NT2/D1 (cell line): Measurements from ENCODE around the gene DIABLO.

Experiments used
- YY1 ChIP-seq: IDR thresholded peaks from 2 replicates; pipeline ENCODE4 v1.6.1; 2011; ENCODE audit not compliant: insufficient read length, insufficient read depth
- ZNF274 ChIP-seq: IDR thresholded peaks from 2 replicates; pipeline ENCODE4 v1.6.1; 2011; ENCODE audit warnings: mild to moderate bottlenecking, low read depth, low read length

GRCh38 chr12:122185494-122186082, 40.3 kb downstream of the DIABLO start:
- TF ChIP-seq YY1 (no peak), ZNF274 (no peak)
